K562 (cell line): Measurements from ENCODE around the gene RTBDN. TPM values are rescaled to one million over a fixed set of nuclear protein-coding genes. Genes with fewer than 3 reads are reported as not detected.

Experiments
- ATAC-seq: fragments of 200-7000 bp; cut with Tn5 transposase; 3 replicates; pipeline ENCODE4 v1.9.1; 2020; ENCODE audit warnings: moderate library complexity
- BruUV-seq: library from RNA; stranded (reverse); fragments of 400-500 nt; replicated peaks from 2 replicates; lab custom pipeline; 2021; lab: Mats Ljungman, UMichigan
- CTCF ChIA-PET: fragments of 300-600 bp; formaldehyde crosslinking; extraction: SDS; loops from one replicate; lab custom pipeline; 2021; ENCODE audit warnings: low intra/inter-chr PET ratio; lab: Yijun Ruan, JAX
- POLR2A ChIA-PET: fragments of 300-600, 350-650 bp; sonication (Branson Sonifier 250); formaldehyde crosslinking; extraction: SDS; loops from one replicate; lab custom pipeline; 2021; ENCODE audit warnings: antibody characterized with exemption, inconsistent platforms; lab: Yijun Ruan, JAX
- DNase-seq, 4 experiments: peaks; one replicate each; pipeline versions ENCODE4 v3.0.0 to v3.0.0-alpha.2; 2011 to 2018; ENCODE audit warnings: low spot score in 3 of 4, mixed read lengths in 3 of 4; ENCODE audit errors: extremely low read depth in 1 of 4
- FAIRE-seq: peaks from 2 replicates; lab custom pipeline; 2011; peaks lifted over from hg19 to GRCh38; lab: Jason Lieb, UNC
- H2AFZ ChIP-seq: 2 replicates; pipeline ENCODE4 v1.6.0; 2011; ENCODE audit warnings: low read depth, low read length, control low read depth, inconsistent platforms
- H3K27ac ChIP-seq: fragments of 200-600 bp; 3 replicates; pipeline ENCODE4 v1.8.0; 2011; ENCODE audit warnings: low read depth, mild to moderate bottlenecking, control low read depth, inconsistent platforms, low read length, moderate library complexity, mixed read lengths; ENCODE audit errors: extremely low read depth
- H3K27me3 ChIP-seq, 2 experiments: fragments of 300-600 bp in 1 of 2; 2 replicates in 1 of 2; 3 replicates in 1 of 2; pipeline versions ENCODE4 v1.6.0 to v1.8.0; 2011; ENCODE audit warnings: inconsistent platforms in 2 of 2, low read length in 2 of 2, mild to moderate bottlenecking in 1 of 2, mixed read lengths in 1 of 2, moderate library complexity in 1 of 2; ENCODE audit not compliant: control insufficient read depth in 2 of 2, insufficient read depth in 2 of 2
- H3K36me3 ChIP-seq: fragments of 300-600 bp; 3 replicates; pipeline ENCODE4 v1.8.0; 2011; ENCODE audit warnings: mild to moderate bottlenecking, low read length, inconsistent platforms; ENCODE audit not compliant: control insufficient read depth, insufficient read depth
- H3K4me1 ChIP-seq, 2 experiments: fragments of 200-600 bp in 1 of 2; replicated peaks in 1 of 2; 2 replicates in 1 of 2; 3 replicates in 1 of 2; pipeline versions ENCODE4 v1.5.1 to v1.8.0; 2011; ENCODE audit warnings: inconsistent platforms in 2 of 2, low read length in 2 of 2, mild to moderate bottlenecking in 1 of 2, mixed read lengths in 1 of 2, moderate library complexity in 1 of 2; ENCODE audit not compliant: control insufficient read depth in 2 of 2, insufficient read depth in 2 of 2
- H3K4me2 ChIP-seq: 2 replicates; pipeline ENCODE4 v1.6.1; 2011; ENCODE audit warnings: low read length, control low read depth, inconsistent platforms, mixed read lengths; ENCODE audit not compliant: insufficient read depth
- H3K4me3 ChIP-seq: fragments of 200-600 bp; sonication (generic), shearing (Covaris generic); 2 replicates; pipeline ENCODE4 v1.5.1; 2016; ENCODE audit warnings: control low read depth, inconsistent platforms
- H3K79me2 ChIP-seq: fragments of 200-600 bp; 3 replicates; pipeline ENCODE4 v1.8.0; 2011; ENCODE audit warnings: low read length, inconsistent platforms; ENCODE audit not compliant: control insufficient read depth, insufficient read depth
- H3K9ac ChIP-seq, 2 experiments: 2 replicates each; pipeline versions ENCODE4 v1.6.0 to v1.6.1; 2011; ENCODE audit warnings: low read depth in 2 of 2, low read length in 2 of 2, control low read depth in 1 of 2, inconsistent platforms in 1 of 2, mild to moderate bottlenecking in 1 of 2, mixed read lengths in 1 of 2; ENCODE audit not compliant: insufficient read depth in 1 of 2
- H3K9me1 ChIP-seq: one replicate; pipeline ENCODE4 v1.6.0; 2011; ENCODE audit warnings: inconsistent platforms, mild to moderate bottlenecking, low read length, moderate library complexity; ENCODE audit not compliant: control insufficient read depth, insufficient read depth
- H3K9me3 ChIP-seq: replicated peaks from 2 replicates; pipeline ENCODE4 v1.5.1; 2011; ENCODE audit warnings: low read depth, low read length, inconsistent platforms; ENCODE audit not compliant: control insufficient read depth, insufficient read depth
- H4K20me1 ChIP-seq: replicated peaks from 2 replicates; pipeline ENCODE4 v1.6.1; 2011; ENCODE audit warnings: low read length, inconsistent platforms, mixed read lengths; ENCODE audit not compliant: control insufficient read depth, insufficient read depth
- ARID4B ChIP-seq: sonication (generic); formaldehyde crosslinking; IDR thresholded peaks from 2 replicates; pipeline ENCODE4 v1.8.0; 2022; ENCODE audit warnings: mild to moderate bottlenecking, missing genetic modification reagents
- ATF3 ChIP-seq, 2 experiments: fragments of 450-650 bp in 1 of 2; sonication (generic) in 1 of 2; formaldehyde crosslinking in 1 of 2; IDR thresholded peaks in 1 of 2; conservative IDR thresholded peaks in 1 of 2; 2 replicates each; pipeline versions ENCODE4 v1.6.1 to v1.8.1; 2016 to 2023; ENCODE audit warnings: mild to moderate bottlenecking in 2 of 2, moderate library complexity in 2 of 2, inconsistent platforms in 1 of 2, missing genetic modification reagents in 1 of 2
- C11orf30 ChIP-seq: fragments of 450-650 bp; IDR thresholded peaks from 2 replicates; pipeline ENCODE4 v1.6.1; 2016; ENCODE audit warnings: low read depth, mild to moderate bottlenecking
- ESRRA ChIP-seq: fragments of 450-650 bp; IDR thresholded peaks from 2 replicates; pipeline ENCODE4 v1.6.1; 2014; ENCODE audit warnings: low read depth, mild to moderate bottlenecking, moderate library complexity, borderline replicate concordance
- PHB ChIP-seq: fragments of 250-450 bp; sonication (Bioruptor Pico); IDR thresholded peaks from 2 replicates; pipeline ENCODE4 v1.5.0; 2021
- PKNOX1 ChIP-seq: fragments of 450-650 bp; IDR thresholded peaks from 2 replicates; pipeline ENCODE4 v1.6.1; 2016
- SAP30 ChIP-seq: fragments of 200-600 bp; sonication (generic); IDR thresholded peaks from 2 replicates; pipeline ENCODE4 v1.6.1; 2012; ENCODE audit warnings: borderline replicate concordance, low read depth, mild to moderate bottlenecking, moderate library complexity, low read length, control low read depth, inconsistent platforms; ENCODE audit not compliant: insufficient read depth, poor library complexity, severe bottlenecking
- UBTF ChIP-seq, 2 experiments: IDR thresholded peaks; 2 replicates each; pipeline ENCODE4 v1.6.1; 2012; ENCODE audit warnings: improper control_type of control experiment in 2 of 2, low read depth in 2 of 2, low read length in 2 of 2, borderline replicate concordance in 1 of 2
- YY1 ChIP-seq, 3 experiments: IDR thresholded peaks; 2 replicates each; pipeline ENCODE4 v1.6.1; 2011; ENCODE audit warnings: low read length in 2 of 3, mild to moderate bottlenecking in 2 of 3, moderate library complexity in 2 of 3, borderline replicate concordance in 1 of 3, control low read depth in 1 of 3, low read depth in 1 of 3; ENCODE audit not compliant: insufficient read depth in 3 of 3, insufficient replicate concordance in 2 of 3, control insufficient read depth in 1 of 3, insufficient read length in 1 of 3; ENCODE audit errors: extremely low read depth in 1 of 3
- ZEB2 ChIP-seq: fragments of 450-650 bp; IDR thresholded peaks from 2 replicates; pipeline ENCODE4 v1.6.1; 2016
- WGBS: fragments of 100-300 bp; shearing (Covaris generic); methylation state at CpG from one replicate; pipeline ENCODE4 v1.1.6; 2016; ENCODE audit warnings: low coverage, mixed read lengths; ENCODE audit not compliant: insufficient coverage; ENCODE audit errors: missing lambda C conversion rate; 5-methylcytosine and 5-hydroxymethylcytosine counted together
- in situ Hi-C: fragments of 300-500 bp; cut with MboI; formaldehyde crosslinking; loops from 4 replicates; pipeline ENCODE4 v1.15.0; 2018; ENCODE audit warnings: inconsistent platforms, mixed read lengths
- intact Hi-C: fragments of 100-400 bp; cut with micrococcal nuclease; formaldehyde crosslinking; loops from 2 replicates; pipeline ENCODE4 v1.14.2; 2022
- polyA plus RNA-seq, 8 experiments: library from polyadenylated mRNA; depleted of rRNA in 4 of 8; stranded (reverse) in 5 of 8; unstranded in 3 of 8; fragments of >200 nt; fragmentation: Nextera tagmentation in 2 of 8; fragmentation: Illumina TruSeq in 1 of 8; extraction: Ambion mirVana in 2 of 8; extraction: Trizol in 1 of 8; gene quantifications; 2 replicates each; pipeline versions ENCODE4 v1.2.1 to v1.2.3, GENCODE V29; 2011 to 2014; ENCODE audit warnings: inconsistent platforms in 1 of 8, missing spikeins in 1 of 8
- total RNA-seq, 7 experiments: library from RNA; depleted of rRNA in 6 of 7; stranded (reverse); fragments of >200 nt in 6 of 7; fragmentation: Illumina TruSeq in 2 of 7; extraction: Trizol in 2 of 7; gene quantifications; 2 replicates each; pipeline versions ENCODE4 v1.2.1 to v1.2.3, GENCODE V29; 2011 to 2021; ENCODE audit warnings: low replicate concordance in 1 of 7

The RTBDN gene
- total and polyA plus RNA-seq, 9 of the 15 experiments (the other 6 are each of a cell fraction or from before 2014, with no cell fraction given), result 0.20 to 2.3 (median 0.72) TPM; not detected in 1

- Histone ChIP-seq H3K36me3 (peaks cover 33% of the 10 kb centered on the region; the same call in 2 of the 3 replicates), H3K9me1 (no peaks in the 10 kb centered on the region), H3K27ac (peak overlapping the region; percentile 90), H3K4me3 (peak overlapping the region; percentile 76), H3K27me3 (no peaks in the 10 kb centered on the region), H3K4me2 (peak overlapping the region; percentile 82), H4K20me1 (no peaks in the 10 kb centered on the region), H3K9ac (peak overlapping the region; percentile 90 to 96), H2AFZ (peak overlapping the region; percentile 97), H3K4me1 (peaks cover 30 to 60% of the 10 kb centered on the region in 2 experiments; a peak in 4 of 5 replicates), H3K79me2 (peaks cover 30% of the 10 kb centered on the region), H3K9me3 (no peaks in the 10 kb centered on the region)
- FAIRE-seq (no peak), DNase-seq (peak; percentile 40 to 56 (median 50)), ATAC-seq (peak; percentile 27)
- in situ Hi-C loops (no loop called here), intact Hi-C loops (no loop called here)
- CTCF ChIA-PET, result no interaction called here
- 4% methylated on average over 26 of the region's 38 CpGs for WGBS
- POLR2A ChIA-PET, result interaction anchor here (0.5 to 2.7 kb wide), 7 partner anchors 9 to 190 kb away, joined by 3 to 12 read pairs (median 3); partner anchors contain the start of genes DHPS, JUNB, ZNF490 and ZNF791
- TSS peak; percentile 62 for BruUV-seq
- TF ChIP-seq PKNOX1 (0 out of 2 replicates have a peak, but pooled peaks have one; percentile 6), ATF3 (IDR thresholded peaks at IDR 0.05) (no peak), ATF3 (CRISPR knock-in tag; conservative IDR thresholded peaks at IDR 0.05) (peak; percentile 43; the same call in 1 of the 2 replicates), ESRRA (peak; percentile 44; the same call in 1 of the 2 replicates), ZEB2 (peak; percentile 23; the same call in 1 of the 2 replicates), ARID4B (CRISPR knock-in tag) (peak; percentile 8; the same call in 1 of the 2 replicates), C11orf30 (peak; percentile 47), UBTF (IDR thresholded peaks at IDR 0.05; ENCODE audit: borderline replicate concordance in 1 of 2, low read depth in 2 of 2, low read length in 2 of 2) (peak in 1 of 2 experiments; percentile 24; a peak in 1 of 4 replicates), SAP30 (peak; percentile 0), PHB (CRISPR knock-in tag) (no peak), YY1 (IDR thresholded peaks at IDR 0.05; ENCODE audit: borderline replicate concordance in 1 of 3, control insufficient read depth in 1 of 3, extremely low read depth in 1 of 3, insufficient read depth in 3 of 3, insufficient read length in 1 of 3, insufficient replicate concordance in 2 of 3, low read depth in 1 of 3, low read length in 2 of 3) (peak in 1 of 3 experiments; percentile 38)
These were observed 33.4 kb downstream of the RTBDN start for GRCh38 chr19:12800923-12801465.
